ENCODE measurements around the gene PDE8B.

DNA sequence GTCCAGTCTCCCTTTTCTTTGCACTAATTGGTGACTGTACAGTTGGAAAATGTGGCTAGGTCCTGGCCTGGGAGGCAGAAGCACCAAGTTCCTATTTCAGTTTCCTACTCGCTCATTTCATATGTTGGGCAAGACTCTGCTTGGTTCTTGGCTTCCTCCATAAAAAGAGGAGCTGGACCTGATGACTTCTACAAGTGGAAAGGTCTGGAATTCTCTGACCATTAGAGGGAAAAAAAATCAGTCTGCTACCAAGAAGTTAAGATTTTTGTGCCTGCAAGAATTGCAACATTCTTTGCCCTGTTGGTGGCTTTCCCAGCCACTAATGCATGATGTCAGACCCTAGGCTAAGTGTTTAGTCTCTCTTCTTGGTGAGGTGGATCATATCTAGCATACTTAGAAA, 190.2 kb downstream of the PDE8B start:
- TF ChIP-seq, protein P1, sequence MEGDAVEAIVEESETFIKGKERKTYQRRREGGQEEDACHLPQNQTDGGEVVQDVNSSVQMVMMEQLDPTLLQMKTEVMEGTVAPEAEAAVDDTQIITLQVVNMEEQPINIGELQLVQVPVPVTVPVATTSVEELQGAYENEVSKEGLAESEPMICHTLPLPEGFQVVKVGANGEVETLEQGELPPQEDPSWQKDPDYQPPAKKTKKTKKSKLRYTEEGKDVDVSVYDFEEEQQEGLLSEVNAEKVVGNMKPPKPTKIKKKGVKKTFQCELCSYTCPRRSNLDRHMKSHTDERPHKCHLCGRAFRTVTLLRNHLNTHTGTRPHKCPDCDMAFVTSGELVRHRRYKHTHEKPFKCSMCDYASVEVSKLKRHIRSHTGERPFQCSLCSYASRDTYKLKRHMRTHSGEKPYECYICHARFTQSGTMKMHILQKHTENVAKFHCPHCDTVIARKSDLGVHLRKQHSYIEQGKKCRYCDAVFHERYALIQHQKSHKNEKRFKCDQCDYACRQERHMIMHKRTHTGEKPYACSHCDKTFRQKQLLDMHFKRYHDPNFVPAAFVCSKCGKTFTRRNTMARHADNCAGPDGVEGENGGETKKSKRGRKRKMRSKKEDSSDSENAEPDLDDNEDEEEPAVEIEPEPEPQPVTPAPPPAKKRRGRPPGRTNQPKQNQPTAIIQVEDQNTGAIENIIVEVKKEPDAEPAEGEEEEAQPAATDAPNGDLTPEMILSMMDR (conservative IDR thresholded peaks at IDR 0.05; ENCODE audit: low read depth in 2 of 2), result no peak
- TF ChIP-seq ZNF114 (CRISPR knock-in tag; IDR thresholded peaks at IDR 0.05), result no peak

All from GM23338 (cell line).